SK-N-MC (cell line): ENCODE data around the gene TAF1C.

ENCODE experiments used
- EZH2 ChIP-seq: fragments of 200-600 bp; sonication (generic); IDR thresholded peaks from one replicate; pipeline ENCODE4 v1.6.1; 2017; ENCODE audit warnings: antibody characterized with exemption
- POLR2AphosphoS5 ChIP-seq: IDR thresholded peaks from 2 replicates; pipeline ENCODE4 v1.6.1; 2012; ENCODE audit warnings: mild to moderate bottlenecking, low read depth, low read length, borderline replicate concordance

DNA sequence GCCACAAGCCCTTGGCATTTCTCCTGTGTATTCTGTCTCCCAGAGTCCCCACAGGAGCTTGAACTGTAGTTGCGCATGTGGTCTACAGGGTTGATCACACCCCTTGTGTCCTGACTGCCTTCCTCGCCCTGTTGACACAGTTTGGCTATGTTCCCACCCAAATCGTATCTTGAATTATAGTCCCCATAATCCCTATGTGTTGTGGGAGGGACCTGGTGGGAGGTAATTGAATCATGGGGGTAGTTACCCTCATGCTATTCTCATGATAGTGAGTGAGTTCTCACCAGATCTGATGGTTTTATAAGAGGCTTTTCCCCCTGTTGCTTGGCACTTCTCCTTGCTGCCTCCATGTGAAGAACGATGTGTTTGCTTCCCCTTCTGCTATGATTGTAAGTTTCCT is 25.3 kb upstream of the TAF1C start:
- TF ChIP-seq POLR2AphosphoS5 (no peak), EZH2 (no peak)
